ENCODE data around the gene CIB2. TPM values are rescaled to one million over a fixed set of nuclear protein-coding genes. Genes with fewer than 3 reads are reported as not detected.
A peak's percentile ranks its signal among the peaks of the same experiment; 100 is the strongest.

CIB2 gene
- total and polyA plus RNA-seq, 7 donors: 3.5 to 41.4 (median 10.5) TPM

DNA sequence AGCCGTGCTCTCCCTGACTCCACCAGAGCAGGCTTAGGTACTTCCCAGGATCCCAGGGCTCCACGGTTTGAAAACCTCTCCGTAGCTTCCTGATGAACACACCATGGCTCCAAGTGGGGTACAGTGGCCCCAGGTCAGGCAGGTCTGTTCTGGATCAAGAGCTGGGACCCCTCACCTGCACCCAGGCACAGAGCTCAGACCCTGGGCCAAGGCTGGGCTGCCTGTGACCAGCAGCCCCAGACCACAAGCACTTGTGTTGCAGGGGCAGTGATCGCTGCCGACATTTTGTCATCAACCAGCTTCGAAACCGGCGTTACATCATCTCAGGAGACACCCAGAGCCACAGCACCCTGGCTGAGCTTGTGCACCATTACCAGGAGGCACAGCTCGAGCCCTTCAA is 33.6 kb downstream of the CIB2 start:
- no peaks in the 10 kb centered on the region for H3K36me3 ChIP-seq
- WGBS, 2 donors: 90 to 95% methylated on average over 9 of the region's 9 CpGs
- no peak for TF ChIP-seq POLR2A (IDR thresholded peaks at IDR 0.05)
- TF ChIP-seq POLR2AphosphoS5 (IDR thresholded peaks at IDR 0.05): no peak
- TF ChIP-seq, protein P1, sequence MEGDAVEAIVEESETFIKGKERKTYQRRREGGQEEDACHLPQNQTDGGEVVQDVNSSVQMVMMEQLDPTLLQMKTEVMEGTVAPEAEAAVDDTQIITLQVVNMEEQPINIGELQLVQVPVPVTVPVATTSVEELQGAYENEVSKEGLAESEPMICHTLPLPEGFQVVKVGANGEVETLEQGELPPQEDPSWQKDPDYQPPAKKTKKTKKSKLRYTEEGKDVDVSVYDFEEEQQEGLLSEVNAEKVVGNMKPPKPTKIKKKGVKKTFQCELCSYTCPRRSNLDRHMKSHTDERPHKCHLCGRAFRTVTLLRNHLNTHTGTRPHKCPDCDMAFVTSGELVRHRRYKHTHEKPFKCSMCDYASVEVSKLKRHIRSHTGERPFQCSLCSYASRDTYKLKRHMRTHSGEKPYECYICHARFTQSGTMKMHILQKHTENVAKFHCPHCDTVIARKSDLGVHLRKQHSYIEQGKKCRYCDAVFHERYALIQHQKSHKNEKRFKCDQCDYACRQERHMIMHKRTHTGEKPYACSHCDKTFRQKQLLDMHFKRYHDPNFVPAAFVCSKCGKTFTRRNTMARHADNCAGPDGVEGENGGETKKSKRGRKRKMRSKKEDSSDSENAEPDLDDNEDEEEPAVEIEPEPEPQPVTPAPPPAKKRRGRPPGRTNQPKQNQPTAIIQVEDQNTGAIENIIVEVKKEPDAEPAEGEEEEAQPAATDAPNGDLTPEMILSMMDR (IDR thresholded peaks at IDR 0.05): no peak
- TF ChIP-seq EP300 (IDR thresholded peaks at IDR 0.05): no peak
- peak; percentile 57 for DNase-seq
- intact Hi-C loops (cut with DNase I): no loop called here
- H3K4me3 ChIP-seq: no peak overlapping the region
- no peak overlapping the region for H3K27ac ChIP-seq
- H3K9me3 ChIP-seq: no peaks in the 10 kb centered on the region
- no peaks in the 10 kb centered on the region for H3K27me3 ChIP-seq
- H3K4me1 ChIP-seq: peaks cover 0 to 20% (median 11%) of the 10 kb centered on the region in 4 donors

GRCh38 chr15:78093242-78094020 is 37.8 kb downstream of the CIB2 start:
- no peaks in the 10 kb centered on the region for H3K9me3 ChIP-seq
- H3K4me3 ChIP-seq: no peak overlapping the region
- intact Hi-C loops (cut with DNase I): no loop called here
- TF ChIP-seq POLR2A (IDR thresholded peaks at IDR 0.05) (no peak), POLR2AphosphoS5 (IDR thresholded peaks at IDR 0.05) (peak; percentile 45 to 88 (median 80)), EP300 (IDR thresholded peaks at IDR 0.05) (peak in 1 of 4 donors; percentile 51)
- TF ChIP-seq, protein P1 (IDR thresholded peaks at IDR 0.05): no peak
- peak; percentile 74 for DNase-seq
- no peaks in the 10 kb centered on the region for H3K36me3 ChIP-seq
- WGBS, 2 donors: 59 to 62% methylated on average over 5 of the region's 5 CpGs
- peaks cover 0 to 30% (median 17%) of the 10 kb centered on the region in 4 donors for H3K4me1 ChIP-seq
- peak overlapping the region; percentile 12 to 67 (median 52) for H3K27ac ChIP-seq
- no peaks in the 10 kb centered on the region for H3K27me3 ChIP-seq

DNA sequence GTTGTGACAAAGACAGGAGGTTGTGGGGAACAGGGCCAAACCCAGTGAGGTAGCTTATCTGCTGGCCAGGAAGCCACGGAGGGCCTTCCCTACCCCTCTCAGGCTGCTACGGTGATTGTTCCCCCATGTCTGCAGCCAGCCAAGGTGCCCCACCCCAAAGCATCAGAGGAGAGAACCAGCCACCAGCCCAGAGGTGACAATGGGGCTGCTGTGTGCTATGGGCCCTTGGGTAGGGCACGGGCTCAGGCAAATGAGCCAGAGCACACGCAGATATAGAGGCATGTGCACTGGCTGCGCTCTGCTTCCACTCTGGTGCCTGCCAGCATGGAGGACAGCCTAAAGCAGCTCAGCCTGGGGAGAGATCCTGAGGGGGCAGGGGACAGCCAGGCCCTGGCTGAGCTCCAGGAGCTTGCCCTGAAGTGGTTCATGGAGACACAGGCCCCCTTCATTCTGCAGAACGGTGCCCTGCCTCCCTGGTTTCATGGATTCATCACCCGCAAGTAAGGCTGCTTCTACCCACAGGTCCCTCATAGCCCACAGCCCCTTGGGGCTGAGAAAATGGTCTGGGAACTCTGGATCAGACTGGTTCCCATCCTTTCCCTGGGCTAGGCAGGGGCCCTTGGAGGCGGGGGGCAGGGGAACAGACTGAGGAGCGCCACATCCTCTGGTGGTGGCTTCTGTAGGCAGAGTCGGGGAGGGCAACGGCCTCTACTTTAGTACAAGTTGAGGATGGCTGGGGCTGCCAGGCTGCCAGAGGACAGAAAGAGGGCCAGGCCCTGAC is 38.8 kb downstream of the CIB2 start, which contains the start of gene SH2D7:
SH2D7 (plus strand) TSS at position 301 of the 781 bp plus-strand sequence; CDS start at position 325, 24 bp downstream.
- WGBS, 2 donors: 67 to 75% methylated on average over 11 of the region's 11 CpGs
- DNase-seq: peak; percentile 64
- TF ChIP-seq EP300 (IDR thresholded peaks at IDR 0.05) (no peak), POLR2AphosphoS5 (IDR thresholded peaks at IDR 0.05) (no peak), POLR2A (IDR thresholded peaks at IDR 0.05) (no peak)
- TF ChIP-seq, protein P1 (IDR thresholded peaks at IDR 0.05): no peak

GRCh38 chr15:78090422-78091063 is 40.7 kb downstream of the CIB2 start:
- 96 to 98% methylated on average over 3 of the region's 3 CpGs for WGBS, 2 donors
- no peaks in the 10 kb centered on the region for H3K36me3 ChIP-seq
- no peaks in the 10 kb centered on the region for H3K27me3 ChIP-seq
- TF ChIP-seq POLR2A (IDR thresholded peaks at IDR 0.05) (no peak), POLR2AphosphoS5 (IDR thresholded peaks at IDR 0.05) (no peak), EP300 (IDR thresholded peaks at IDR 0.05) (no peak)
- TF ChIP-seq, protein P1 (IDR thresholded peaks at IDR 0.05): no peak
- no peak overlapping the region for H3K4me3 ChIP-seq
- intact Hi-C loops (cut with DNase I): no loop called here
- H3K9me3 ChIP-seq: no peaks in the 10 kb centered on the region
- H3K27ac ChIP-seq: no peak overlapping the region
- peaks cover 0 to 30% (median 19%) of the 10 kb centered on the region in 4 donors for H3K4me1 ChIP-seq
- DNase-seq: peak; percentile 8

More for the DNA sequence above, 38.8 kb downstream of the CIB2 start, which contains the start of gene SH2D7:
- Histone ChIP-seq H3K27ac (peak within 1 kb of the TSS; percentile 12 to 67 (median 52)), H3K4me3 (no peak within 1 kb of the TSS), H3K9me3 (no peaks in the 10 kb centered on the region), H3K27me3 (no peaks in the 10 kb centered on the region), H3K36me3 (no peaks in the 10 kb centered on the region), H3K4me1 (peaks cover 0 to 30% (median 19%) of the 10 kb centered on the region in 4 donors)
- intact Hi-C loops (cut with DNase I): no loop called here

Data from sigmoid colon (tissue), 7 donors.